ENCODE data around the gene CFAP73.

Gene CFAP73

DNA sequence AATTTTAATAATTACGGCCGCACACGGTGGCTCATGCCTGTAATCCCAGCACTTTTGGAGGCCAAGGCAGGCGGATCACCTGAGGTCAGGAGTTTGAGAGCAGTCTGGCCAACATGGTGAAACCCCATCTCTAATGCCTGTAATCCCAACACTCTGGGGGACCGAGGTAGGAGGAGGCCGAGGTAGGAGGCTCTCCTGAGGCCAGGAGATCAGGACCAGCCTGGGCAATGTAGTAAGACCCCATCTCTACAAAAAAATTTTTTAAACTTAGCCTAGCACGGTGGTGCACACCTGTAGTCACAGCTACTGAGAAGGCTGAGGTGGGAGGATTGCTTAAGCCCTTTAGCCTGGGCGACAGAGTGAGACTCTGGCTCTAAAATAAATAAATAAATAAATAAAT, 5.6 kb upstream of the CFAP73 start:
- TF ChIP-seq, protein P1, sequence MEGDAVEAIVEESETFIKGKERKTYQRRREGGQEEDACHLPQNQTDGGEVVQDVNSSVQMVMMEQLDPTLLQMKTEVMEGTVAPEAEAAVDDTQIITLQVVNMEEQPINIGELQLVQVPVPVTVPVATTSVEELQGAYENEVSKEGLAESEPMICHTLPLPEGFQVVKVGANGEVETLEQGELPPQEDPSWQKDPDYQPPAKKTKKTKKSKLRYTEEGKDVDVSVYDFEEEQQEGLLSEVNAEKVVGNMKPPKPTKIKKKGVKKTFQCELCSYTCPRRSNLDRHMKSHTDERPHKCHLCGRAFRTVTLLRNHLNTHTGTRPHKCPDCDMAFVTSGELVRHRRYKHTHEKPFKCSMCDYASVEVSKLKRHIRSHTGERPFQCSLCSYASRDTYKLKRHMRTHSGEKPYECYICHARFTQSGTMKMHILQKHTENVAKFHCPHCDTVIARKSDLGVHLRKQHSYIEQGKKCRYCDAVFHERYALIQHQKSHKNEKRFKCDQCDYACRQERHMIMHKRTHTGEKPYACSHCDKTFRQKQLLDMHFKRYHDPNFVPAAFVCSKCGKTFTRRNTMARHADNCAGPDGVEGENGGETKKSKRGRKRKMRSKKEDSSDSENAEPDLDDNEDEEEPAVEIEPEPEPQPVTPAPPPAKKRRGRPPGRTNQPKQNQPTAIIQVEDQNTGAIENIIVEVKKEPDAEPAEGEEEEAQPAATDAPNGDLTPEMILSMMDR (IDR thresholded peaks at IDR 0.05; ENCODE audit: extremely low read depth, missing control alignments): no peak
- DNase-seq (ENCODE audit: low spot score): no peak

DNA sequence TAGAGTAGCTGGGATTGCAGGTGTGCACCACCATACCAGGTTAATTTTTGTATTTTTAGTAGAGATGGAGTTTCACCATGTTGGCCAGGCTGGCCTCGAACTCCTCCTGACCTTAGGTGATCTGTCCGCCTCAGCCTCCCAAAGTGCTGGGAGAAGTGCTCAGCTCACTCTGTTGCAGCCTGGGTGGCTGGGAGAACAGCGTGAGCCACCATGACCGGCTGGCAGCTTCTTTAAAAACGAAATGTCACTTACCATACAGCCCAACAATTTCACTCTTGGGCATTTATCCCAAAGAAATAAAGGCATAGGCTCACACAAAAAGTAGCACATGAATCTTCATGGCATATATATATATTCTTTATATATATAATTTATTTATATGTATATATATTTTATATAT, 4.7 kb upstream of the CFAP73 start:
- TF ChIP-seq, protein P1 (IDR thresholded peaks at IDR 0.05; ENCODE audit: extremely low read depth, missing control alignments): no peak
- no peak for DNase-seq (ENCODE audit: low spot score)

DNA sequence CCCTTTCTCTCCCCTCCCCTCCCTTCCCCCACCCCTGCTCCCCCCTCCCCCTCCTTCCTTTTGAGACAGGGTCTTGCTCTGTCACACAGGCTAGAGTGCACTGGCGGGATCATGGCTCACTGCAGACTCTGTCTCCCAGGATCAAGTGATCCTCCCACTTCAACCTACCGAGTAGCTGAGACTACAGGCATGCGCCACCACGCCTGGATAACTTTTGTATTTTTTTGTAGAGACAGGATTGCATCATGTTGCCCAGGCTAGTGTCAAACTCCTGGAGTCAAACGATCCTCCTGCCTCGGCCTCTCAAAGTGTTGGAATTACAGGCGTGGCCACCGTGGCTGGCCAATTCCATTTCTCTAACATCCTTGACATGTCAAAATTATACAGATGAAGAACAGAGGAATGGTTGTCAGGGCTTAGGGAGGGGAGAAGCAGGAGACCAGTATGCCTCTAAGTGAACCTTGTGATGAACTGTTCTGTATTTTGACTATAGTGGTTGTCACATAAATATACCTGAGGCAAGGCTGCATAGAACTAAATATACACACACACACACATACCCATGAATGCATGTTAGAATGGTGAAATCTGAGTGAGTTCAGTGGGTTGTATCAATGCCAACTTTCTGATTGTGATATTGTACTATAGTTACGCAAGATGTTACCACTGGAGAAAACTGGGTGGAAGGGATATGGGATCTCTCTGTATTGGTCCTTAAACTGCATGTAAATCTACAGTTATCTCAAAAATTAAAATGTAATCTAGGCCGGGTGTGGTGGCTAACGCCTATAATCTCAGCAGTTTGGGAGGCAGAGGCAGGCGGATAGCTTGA, 3.6 kb upstream of the CFAP73 start:
- DNase-seq (ENCODE audit: low spot score): no peak
- TF ChIP-seq, protein P1 (IDR thresholded peaks at IDR 0.05; ENCODE audit: extremely low read depth, missing control alignments): no peak

DNA sequence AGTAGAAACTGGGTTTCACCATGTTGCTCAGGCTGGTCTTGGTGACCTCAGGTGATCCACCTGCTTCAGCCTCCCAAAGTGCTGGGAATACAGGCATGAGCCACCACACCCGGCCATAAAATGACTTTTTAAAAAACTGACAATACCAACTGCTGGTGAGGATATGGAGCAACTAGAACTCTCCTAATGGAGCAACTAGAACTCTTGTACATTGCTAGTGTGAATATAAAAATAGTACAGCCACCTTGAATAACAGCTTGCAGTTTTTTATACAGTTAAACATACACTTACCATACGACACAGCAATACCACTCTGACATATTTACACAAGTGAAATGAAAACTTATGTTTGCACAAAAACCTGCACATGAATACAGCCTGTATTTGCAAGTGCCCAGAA, 2.5 kb upstream of the CFAP73 start:
- no peak for DNase-seq (ENCODE audit: low spot score)
- TF ChIP-seq, protein P1 (IDR thresholded peaks at IDR 0.05; ENCODE audit: extremely low read depth, missing control alignments): no peak

DNA sequence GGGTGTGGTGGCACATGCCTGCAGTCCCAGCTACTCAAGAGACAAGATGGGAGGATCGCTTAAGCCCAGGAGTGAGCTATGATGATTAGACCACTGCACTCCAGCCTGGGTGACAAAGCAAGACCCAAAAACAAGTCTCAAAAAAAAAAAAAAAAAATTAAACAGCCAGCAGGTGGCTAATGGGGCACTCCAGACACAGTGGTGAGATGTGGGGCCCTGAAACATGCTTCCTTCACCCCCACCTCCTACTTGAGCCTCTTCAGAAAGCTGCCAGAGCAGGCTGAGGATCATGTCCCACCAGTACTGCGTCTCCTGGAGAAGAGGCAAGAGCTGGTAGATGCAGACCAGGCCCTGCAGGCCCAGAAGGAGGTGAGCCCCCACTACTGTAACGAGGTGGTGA, 2.1 kb downstream of the CFAP73 start:
- DNase-seq (ENCODE audit: low spot score): no peak
- TF ChIP-seq, protein P1 (IDR thresholded peaks at IDR 0.05; ENCODE audit: extremely low read depth, missing control alignments): no peak

DNA sequence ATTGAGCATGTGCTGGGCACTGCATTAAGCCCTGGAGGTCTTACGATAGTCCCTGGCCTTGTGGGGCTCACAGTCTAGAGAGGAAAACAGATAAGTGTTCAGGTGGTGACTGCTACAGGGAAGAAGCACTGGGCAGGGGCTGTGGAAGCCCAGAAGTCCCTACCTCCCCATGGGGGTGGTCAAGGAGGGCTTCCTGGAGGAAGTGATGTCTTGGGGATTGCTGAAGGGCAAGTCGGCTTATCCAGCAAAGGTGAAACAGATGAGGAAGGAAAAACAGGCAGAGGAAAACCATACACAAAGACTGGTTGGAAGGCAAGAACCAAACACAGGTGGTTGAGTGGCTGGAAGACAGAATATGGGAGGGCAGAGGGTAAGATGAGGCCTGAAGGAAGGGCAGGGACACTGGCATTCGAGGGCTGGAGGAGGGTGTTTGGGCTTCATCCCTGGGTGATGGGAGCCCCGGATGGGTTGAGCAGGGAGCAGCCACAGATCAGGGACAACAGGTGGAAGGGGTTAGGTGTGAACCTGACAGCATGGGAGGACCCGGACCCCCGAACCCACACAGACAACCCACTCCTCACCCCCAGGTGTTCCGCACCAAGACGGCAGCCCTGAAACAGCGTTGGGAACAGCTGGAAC, 2.8 kb downstream of the CFAP73 start:
- TF ChIP-seq, protein P1 (IDR thresholded peaks at IDR 0.05; ENCODE audit: extremely low read depth, missing control alignments): no peak
- no peak for DNase-seq (ENCODE audit: low spot score)

Data from GM20000 (cell line).